ENCODE results near the gene GAREM2. TPM values are rescaled to one million over a fixed set of nuclear protein-coding genes. Genes with fewer than 3 reads are reported as not detected.
A peak's percentile ranks its signal among the peaks of the same experiment; 100 is the strongest.

The GAREM2 gene
- total and polyA plus RNA-seq, 3 experiments from 2014 or later = 3.1 to 3.3 (median 3.2) TPM

GRCh38 chr2:26185304-26185928, 12.5 kb downstream of the GAREM2 start:
- peaks cover 11 to 37% (median 31%) of the 10 kb centered on the region in 3 donors for H3K4me1 Mint-ChIP-seq
- Histone ChIP-seq H3K9me3 (ENCODE audit: low read length) (no peaks in the 10 kb centered on the region), H3K36me3 (ENCODE audit: insufficient read depth, low read length) (no peaks in the 10 kb centered on the region), H3K4me3 (ENCODE audit: low read length) (peak overlapping the region; percentile 58), H3K27ac (ENCODE audit: low read depth, low read length) (peak overlapping the region; percentile 57), H3K27me3 (ENCODE audit: insufficient read depth, low read length, poor library complexity, severe bottlenecking) (no peaks in the 10 kb centered on the region), H3K4me1 (ENCODE audit: insufficient read depth, low read length) (peaks cover 8% of the 10 kb centered on the region)
- H3K4me3 Mint-ChIP-seq = peak overlapping the region; percentile 82 to 93 (median 84)
- peak overlapping the region; percentile 46 to 85 (median 68) for H3K27ac Mint-ChIP-seq
- H3K27me3 Mint-ChIP-seq = peaks cover 2 to 6% of the 10 kb centered on the region in 2 donors
- ChIA-PET POLR2A (interaction anchor here (0.8 to 1.9 kb wide), 7 partner anchors 9 to 204 kb away, joined by 4 to 8 read pairs (median 6); partner anchors contain the start of genes GAREM2, HADHA, HADHB and KIF3C), CTCF (interaction anchor here (0.6 to 2.3 kb wide), 23 partner anchors 8 to 511 kb away, joined by 3 to 22 read pairs (median 4); partner anchors contain the start of genes GAREM2, RAB10 and SELENOI)
- peaks cover 0 to 9% (median 3%) of the 10 kb centered on the region in 3 donors for H3K36me3 Mint-ChIP-seq
- H3K9me3 Mint-ChIP-seq = no peaks in the 10 kb centered on the region
- no peak for DNase-seq

GRCh38 chr2:26185954-26186770, 13.3 kb downstream of the GAREM2 start:
- peak overlapping the region; percentile 82 to 93 (median 84) for H3K4me3 Mint-ChIP-seq
- Histone ChIP-seq H3K27me3 (ENCODE audit: insufficient read depth, low read length, poor library complexity, severe bottlenecking) (no peaks in the 10 kb centered on the region), H3K4me3 (ENCODE audit: low read length) (peak overlapping the region; percentile 58), H3K9me3 (ENCODE audit: low read length) (no peaks in the 10 kb centered on the region), H3K36me3 (ENCODE audit: insufficient read depth, low read length) (peaks cover 4% of the 10 kb centered on the region), H3K27ac (ENCODE audit: low read depth, low read length) (no peak overlapping the region), H3K4me1 (ENCODE audit: insufficient read depth, low read length) (peaks cover 8% of the 10 kb centered on the region)
- peaks cover 11 to 37% (median 31%) of the 10 kb centered on the region in 3 donors for H3K4me1 Mint-ChIP-seq
- no peaks in the 10 kb centered on the region for H3K9me3 Mint-ChIP-seq
- DNase-seq = no peak
- ChIA-PET CTCF (interaction anchor here (1.1 to 2.3 kb wide), 8 partner anchors 10 to 307 kb away, joined by 3 to 17 read pairs (median 5); partner anchors contain the start of genes RAB10 and SELENOI), POLR2A (interaction anchor here (1.5 kb wide), 1 partner anchor 58 kb away, joined by 8 read pairs; the partner anchor contains the start of genes HADHA and HADHB)
- peaks cover 0 to 17% (median 1%) of the 10 kb centered on the region in 3 donors for H3K36me3 Mint-ChIP-seq
- peaks cover 0 to 2% of the 10 kb centered on the region in 2 donors for H3K27me3 Mint-ChIP-seq
- H3K27ac Mint-ChIP-seq = peak overlapping the region in 6 of 8 donors; percentile 27 to 76 (median 62)

GRCh38 chr2:26187114-26187513, 14.2 kb downstream of the GAREM2 start:
- no peaks in the 10 kb centered on the region for H3K9me3 Mint-ChIP-seq
- H3K4me3 Mint-ChIP-seq = peak overlapping the region; percentile 26 to 83 (median 65)
- peaks cover 0 to 26% (median 1%) of the 10 kb centered on the region in 3 donors for H3K36me3 Mint-ChIP-seq
- H3K27me3 Mint-ChIP-seq = no peaks in the 10 kb centered on the region
- ChIA-PET CTCF (interaction anchor here (1.2 to 1.4 kb wide), 2 partner anchors 11 to 16 kb away, joined by 3 read pairs; no protein-coding TSS in a partner anchor), POLR2A (no interaction called here)
- Histone ChIP-seq H3K36me3 (ENCODE audit: insufficient read depth, low read length) (peaks cover 9% of the 10 kb centered on the region), H3K4me1 (ENCODE audit: insufficient read depth, low read length) (peaks cover 8% of the 10 kb centered on the region), H3K4me3 (ENCODE audit: low read length) (no peak overlapping the region), H3K9me3 (ENCODE audit: low read length) (no peaks in the 10 kb centered on the region), H3K27me3 (ENCODE audit: insufficient read depth, low read length, poor library complexity, severe bottlenecking) (no peaks in the 10 kb centered on the region), H3K27ac (ENCODE audit: low read depth, low read length) (no peak overlapping the region)
- peak overlapping the region in 1 of 8 donors; percentile 43 for H3K27ac Mint-ChIP-seq
- no peak for DNase-seq
- H3K4me1 Mint-ChIP-seq = peaks cover 11 to 37% (median 31%) of the 10 kb centered on the region in 3 donors

- H3K9me3 Mint-ChIP-seq = no peaks in the 10 kb centered on the region
- H3K4me1 Mint-ChIP-seq = peaks cover 11 to 37% (median 31%) of the 10 kb centered on the region in 3 donors
- Histone ChIP-seq H3K4me3 (ENCODE audit: low read length) (no peak overlapping the region), H3K27me3 (ENCODE audit: insufficient read depth, low read length, poor library complexity, severe bottlenecking) (no peaks in the 10 kb centered on the region), H3K36me3 (ENCODE audit: insufficient read depth, low read length) (peaks cover 14% of the 10 kb centered on the region), H3K9me3 (ENCODE audit: low read length) (no peaks in the 10 kb centered on the region), H3K27ac (ENCODE audit: low read depth, low read length) (no peak overlapping the region), H3K4me1 (ENCODE audit: insufficient read depth, low read length) (peaks cover 8% of the 10 kb centered on the region)
- H3K27me3 Mint-ChIP-seq = no peaks in the 10 kb centered on the region
- CTCF ChIA-PET = interaction anchor here (1.3 to 1.4 kb wide), 2 partner anchors 12 to 16 kb away, joined by 3 read pairs; no protein-coding TSS in a partner anchor
- POLR2A ChIA-PET = interaction anchor here (0.5 kb wide), 1 partner anchor 1818 kb away, joined by 3 read pairs; no protein-coding TSS in a partner anchor
- peak overlapping the region in 2 of 7 donors; percentile 77 to 83 for H3K4me3 Mint-ChIP-seq
- H3K27ac Mint-ChIP-seq = peak overlapping the region in 1 of 8 donors; percentile 82
- no peak for DNase-seq
- peaks cover 0 to 31% (median 1%) of the 10 kb centered on the region in 3 donors for H3K36me3 Mint-ChIP-seq
Measured at GRCh38 chr2:26187537-26188104, 14.7 kb downstream of the GAREM2 start.

GRCh38 chr2:26189123-26189522, 16.2 kb downstream of the GAREM2 start:
- Histone ChIP-seq H3K27me3 (ENCODE audit: insufficient read depth, low read length, poor library complexity, severe bottlenecking) (no peaks in the 10 kb centered on the region), H3K4me1 (ENCODE audit: insufficient read depth, low read length) (peaks cover 8% of the 10 kb centered on the region), H3K4me3 (ENCODE audit: low read length) (no peak overlapping the region), H3K27ac (ENCODE audit: low read depth, low read length) (no peak overlapping the region), H3K9me3 (ENCODE audit: low read length) (no peaks in the 10 kb centered on the region), H3K36me3 (ENCODE audit: insufficient read depth, low read length) (peaks cover 27% of the 10 kb centered on the region)
- Mint-ChIP-seq H3K36me3 (peaks cover 0 to 46% (median 1%) of the 10 kb centered on the region in 3 donors), H3K27me3 (no peaks in the 10 kb centered on the region), H3K4me3 (no peak overlapping the region), H3K4me1 (peaks cover 8 to 32% (median 26%) of the 10 kb centered on the region in 3 donors), H3K27ac (peak overlapping the region in 5 of 8 donors; percentile 30 to 91 (median 51)), H3K9me3 (no peaks in the 10 kb centered on the region)
- ChIA-PET POLR2A (no interaction called here), CTCF (interaction anchor here (1.1 kb wide), 1 partner anchor 101 kb away, joined by 3 read pairs; no protein-coding TSS in a partner anchor)
- peak in 1 of 5 donors; percentile 40 for DNase-seq

- Histone ChIP-seq H3K27me3 (ENCODE audit: insufficient read depth, low read length, poor library complexity, severe bottlenecking) (no peaks in the 10 kb centered on the region), H3K36me3 (ENCODE audit: insufficient read depth, low read length) (peaks cover 34% of the 10 kb centered on the region), H3K4me1 (ENCODE audit: insufficient read depth, low read length) (peaks cover 8% of the 10 kb centered on the region), H3K27ac (ENCODE audit: low read depth, low read length) (no peak overlapping the region), H3K9me3 (ENCODE audit: low read length) (no peaks in the 10 kb centered on the region), H3K4me3 (ENCODE audit: low read length) (no peak overlapping the region)
- Mint-ChIP-seq H3K9me3 (no peaks in the 10 kb centered on the region), H3K27ac (peak overlapping the region in 3 of 8 donors; percentile 30 to 91 (median 33)), H3K4me1 (peaks cover 8 to 32% (median 26%) of the 10 kb centered on the region in 3 donors), H3K27me3 (no peaks in the 10 kb centered on the region), H3K4me3 (no peak overlapping the region), H3K36me3 (peaks cover 0 to 53% (median 5%) of the 10 kb centered on the region in 3 donors)
- DNase-seq = no peak
- POLR2A ChIA-PET = no interaction called here
- CTCF ChIA-PET = no interaction called here
Measured at GRCh38 chr2:26189751-26190150, 16.9 kb downstream of the GAREM2 start.

- Histone ChIP-seq H3K9me3 (ENCODE audit: low read length) (no peaks in the 10 kb centered on the region), H3K4me3 (ENCODE audit: low read length) (no peak overlapping the region), H3K36me3 (ENCODE audit: insufficient read depth, low read length) (peaks cover 40% of the 10 kb centered on the region), H3K27me3 (ENCODE audit: insufficient read depth, low read length, poor library complexity, severe bottlenecking) (no peaks in the 10 kb centered on the region), H3K4me1 (ENCODE audit: insufficient read depth, low read length) (peaks cover 6% of the 10 kb centered on the region), H3K27ac (ENCODE audit: low read depth, low read length) (no peak overlapping the region)
- no peaks in the 10 kb centered on the region for H3K27me3 Mint-ChIP-seq
- peak overlapping the region in 2 of 8 donors; percentile 17 to 61 for H3K27ac Mint-ChIP-seq
- H3K4me3 Mint-ChIP-seq = no peak overlapping the region
- peaks cover 0 to 59% (median 10%) of the 10 kb centered on the region in 3 donors for H3K36me3 Mint-ChIP-seq
- no peak for DNase-seq
- no peaks in the 10 kb centered on the region for H3K9me3 Mint-ChIP-seq
- peaks cover 6 to 29% (median 24%) of the 10 kb centered on the region in 3 donors for H3K4me1 Mint-ChIP-seq
- ChIA-PET POLR2A (no interaction called here), CTCF (no interaction called here)
Measured at GRCh38 chr2:26190369-26190768, 17.5 kb downstream of the GAREM2 start.
